Ascending aorta (tissue), 2 donors: ENCODE results near the gene RPS15. TPM values are rescaled to one million over a fixed set of nuclear protein-coding genes. Genes with fewer than 3 reads are reported as not detected.
A peak's percentile ranks its signal among the peaks of the same experiment; 100 is the strongest.

Experiments used
- DNase-seq, 2 donors: peaks; one replicate each; pipeline ENCODE4 v3.0.0-alpha.2; 2019; ENCODE audit warnings: low spot score in 2 of 2
- H3K27ac ChIP-seq, 2 donors: fragments of 200-600 bp; sonication (generic); one replicate each; pipeline ENCODE4 v1.5.1; 2016 to 2017; ENCODE audit warnings: mild to moderate bottlenecking in 1 of 2
- H3K27me3 ChIP-seq: fragments of 200-600 bp; sonication (generic); one replicate; pipeline ENCODE4 v1.5.1; 2017
- H3K36me3 ChIP-seq, 2 donors: fragments of 200-600 bp; sonication (generic); one replicate each; pipeline ENCODE4 v1.5.1; 2016
- H3K4me1 ChIP-seq, 2 donors: fragments of 200-600 bp; sonication (generic); one replicate each; pipeline ENCODE4 v1.5.1; 2016 to 2017; ENCODE audit warnings: mild to moderate bottlenecking in 1 of 2
- H3K4me3 ChIP-seq, 2 donors: fragments of 200-600 bp; sonication (generic); one replicate each; pipeline ENCODE4 v1.5.1; 2016 to 2017; ENCODE audit warnings: mild to moderate bottlenecking in 1 of 2
- H3K9me3 ChIP-seq, 2 donors: fragments of 200-600 bp; sonication (generic); one replicate each; pipeline ENCODE4 v1.5.1; 2016
- CTCF ChIP-seq, 3 experiments: fragments of 200-600 bp in 2 of 3; fragments of 450-650 bp in 1 of 3; sonication (generic) in 2 of 3; IDR thresholded peaks; one replicate each; pipeline ENCODE4 v1.5.1; 2016 to 2019; ENCODE audit warnings: antibody characterized with exemption in 3 of 3, mild to moderate bottlenecking in 1 of 3, moderate library complexity in 1 of 3
- intact Hi-C: fragments of 100-400 bp; cut with DNase I; formaldehyde crosslinking; loops from one replicate; pipeline ENCODE4 v1.15.1; 2023
- total RNA-seq: library from RNA; depleted of rRNA; stranded (reverse); fragments of >200 nt; gene quantifications from one replicate; pipeline ENCODE4 v1.1.0, GENCODE V29; 2016

The RPS15 gene
- total RNA-seq, 1 donor from 2014 or later, result 3,111 TPM

GRCh38 chr19:1396768-1397679 lies 41.2 kb upstream of the RPS15 start:
- H3K27ac ChIP-seq, result no peak overlapping the region
- no peak for DNase-seq
- TF ChIP-seq CTCF (IDR thresholded peaks at IDR 0.05), result no peak
- H3K4me3 ChIP-seq, result no peak overlapping the region
- intact Hi-C loops, result no loop called here
- peaks cover 17 to 18% of the 10 kb centered on the region in 2 donors for H3K36me3 ChIP-seq
- H3K9me3 ChIP-seq, result no peaks in the 10 kb centered on the region
- peaks cover 10 to 21% of the 10 kb centered on the region in 2 donors for H3K4me1 ChIP-seq
- no peaks in the 10 kb centered on the region for H3K27me3 ChIP-seq

- peaks cover 10% of the 10 kb centered on the region in 2 donors for H3K36me3 ChIP-seq
- no peak for DNase-seq
- H3K4me3 ChIP-seq, result no peak overlapping the region
- peaks cover 10 to 28% of the 10 kb centered on the region in 2 donors for H3K4me1 ChIP-seq
- no peaks in the 10 kb centered on the region for H3K27me3 ChIP-seq
- no peak overlapping the region for H3K27ac ChIP-seq
- intact Hi-C loops, result no loop called here
- no peaks in the 10 kb centered on the region for H3K9me3 ChIP-seq
- no peak for TF ChIP-seq CTCF (IDR thresholded peaks at IDR 0.05)
These were observed 40.4 kb upstream of the RPS15 start for GRCh38 chr19:1397838-1398237.

- TF ChIP-seq CTCF (IDR thresholded peaks at IDR 0.05), result no peak
- H3K4me1 ChIP-seq, result peaks cover 10 to 29% of the 10 kb centered on the region in 2 donors
- no peaks in the 10 kb centered on the region for H3K9me3 ChIP-seq
- no peak overlapping the region for H3K27ac ChIP-seq
- H3K4me3 ChIP-seq, result no peak overlapping the region
- DNase-seq, result no peak
- H3K27me3 ChIP-seq, result no peaks in the 10 kb centered on the region
- no peaks in the 10 kb centered on the region for H3K36me3 ChIP-seq
- intact Hi-C loops, result no loop called here
These were observed 39.1 kb upstream of the RPS15 start for GRCh38 chr19:1399079-1399478.

GRCh38 chr19:1399745-1400144 lies 38.5 kb upstream of the RPS15 start:
- Histone ChIP-seq H3K9me3 (no peaks in the 10 kb centered on the region), H3K4me3 (peak overlapping the region in 1 of 2 donors; percentile 92), H3K27ac (no peak overlapping the region), H3K4me1 (peaks cover 10 to 29% of the 10 kb centered on the region in 2 donors), H3K27me3 (no peaks in the 10 kb centered on the region), H3K36me3 (no peaks in the 10 kb centered on the region)
- DNase-seq, result no peak
- intact Hi-C loops, result no loop called here
- no peak for TF ChIP-seq CTCF (IDR thresholded peaks at IDR 0.05)

- no peaks in the 10 kb centered on the region for H3K36me3 ChIP-seq
- intact Hi-C loops, result no loop called here
- DNase-seq, result peak in 1 of 2 donors; percentile 78
- H3K4me1 ChIP-seq, result peaks cover 10 to 29% of the 10 kb centered on the region in 2 donors
- H3K4me3 ChIP-seq, result peak overlapping the region; percentile 78 to 92
- no peak for TF ChIP-seq CTCF (IDR thresholded peaks at IDR 0.05)
- H3K27me3 ChIP-seq, result no peaks in the 10 kb centered on the region
- H3K27ac ChIP-seq, result peak overlapping the region; percentile 1 to 3
- H3K9me3 ChIP-seq, result no peaks in the 10 kb centered on the region
These were observed 37.7 kb upstream of the RPS15 start for GRCh38 chr19:1400281-1401137.
